Measurements from ENCODE around the gene ARCN1.
"Not testable (repeated sequence)": the region's sequence is repeated elsewhere in the genome, so short reads cannot be mapped to it uniquely, and the experiment has no call there.

The ARCN1 gene

DNA sequence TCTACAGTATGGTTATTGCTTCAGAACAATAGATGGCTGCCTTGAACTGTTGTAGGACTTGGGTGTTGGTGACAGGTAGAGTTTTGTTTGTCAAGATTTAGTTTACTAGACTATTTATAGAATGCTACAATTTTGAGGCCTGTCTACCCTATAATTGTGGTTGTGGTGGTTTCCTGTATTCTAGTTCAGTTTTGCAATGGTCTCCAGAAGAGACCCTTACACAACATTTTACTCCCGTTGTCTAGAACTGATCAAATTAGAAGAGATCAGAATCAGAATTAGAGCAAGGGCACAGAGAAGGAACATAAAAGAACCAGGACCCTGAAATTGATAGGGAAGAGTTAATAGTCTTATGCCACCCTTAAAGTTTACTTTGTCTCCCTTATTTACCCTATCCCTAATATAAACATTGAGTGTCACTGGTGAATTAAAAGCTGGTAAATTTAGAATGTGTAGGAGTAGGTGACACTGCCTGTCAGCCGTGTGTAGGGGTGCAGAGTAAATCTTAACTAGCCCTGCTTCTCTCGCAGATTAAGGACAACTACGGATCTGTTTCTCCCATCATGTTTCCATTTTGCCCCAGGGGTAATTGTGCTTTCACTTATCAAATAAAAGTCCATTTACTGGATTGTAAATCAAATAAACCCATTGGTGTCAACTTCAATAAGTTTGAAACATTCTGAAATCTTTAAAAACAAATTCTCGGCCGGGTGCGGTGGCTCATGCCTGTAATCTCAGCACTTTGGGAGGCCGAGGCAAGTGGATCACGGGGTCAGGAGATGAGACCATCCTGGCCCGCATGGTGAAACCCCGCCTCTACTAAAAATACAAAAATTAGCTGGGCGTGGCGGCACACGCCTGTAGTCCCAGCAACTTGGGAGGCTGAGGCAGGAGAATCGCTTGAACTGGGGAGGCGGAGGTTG is 24.3 kb downstream of the ARCN1 start:
- no peaks in the 10 kb centered on the region for H3K79me1 ChIP-seq (ENCODE audit: low read depth, low read length)
- H4K8ac ChIP-seq (ENCODE audit: low read depth, low read length) = no peak overlapping the region
- no peak overlapping the region for H3K27ac ChIP-seq (replicated peaks; ENCODE audit: low read length)

DNA sequence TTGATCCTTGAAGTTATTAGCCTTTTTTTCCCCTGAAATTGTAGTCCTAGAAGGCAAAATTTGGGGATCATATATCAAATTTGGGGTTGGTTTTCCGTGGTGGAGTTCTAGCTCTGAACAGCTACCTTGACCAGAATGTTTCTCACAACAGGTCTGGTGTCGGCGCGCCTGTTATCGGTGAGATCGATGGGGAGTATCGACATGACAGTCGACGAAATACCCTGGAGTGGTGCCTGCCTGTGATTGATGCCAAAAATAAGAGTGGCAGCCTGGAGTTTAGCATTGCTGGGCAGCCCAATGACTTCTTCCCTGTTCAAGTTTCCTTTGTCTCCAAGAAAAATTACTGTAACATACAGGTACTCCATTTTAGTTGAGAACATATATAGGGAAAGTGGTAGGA is 25.3 kb downstream of the ARCN1 start:
- no peak overlapping the region for H2BK120ac ChIP-seq (ENCODE audit: low read depth, low read length)
- DNase-seq (ENCODE audit: low spot score) = no peak
- H4K91ac ChIP-seq (ENCODE audit: low read depth, low read length, poor library complexity) = no peak overlapping the region
- no peak overlapping the region for H3K27ac ChIP-seq (replicated peaks; ENCODE audit: low read length)
- no peaks in the 10 kb centered on the region for H3K27me3 ChIP-seq (ENCODE audit: control insufficient read depth in 3 of 3, insufficient read depth in 3 of 3, low read depth in 1 of 3, low read length in 3 of 3)
- no peak overlapping the region for H3K9ac ChIP-seq (ENCODE audit: low read depth, low read length, poor library complexity)
- H2AFZ ChIP-seq (ENCODE audit: low read length) = no peak overlapping the region
- peaks cover 35 to 98% of the 10 kb centered on the region in 2 donors for H3K36me3 ChIP-seq (replicated peaks in 1 of 2; ENCODE audit: control insufficient read depth in 2 of 2, insufficient read depth in 2 of 2, low read length in 2 of 2)
- H3K79me1 ChIP-seq (ENCODE audit: low read depth, low read length) = no peaks in the 10 kb centered on the region
- no peak overlapping the region for H2AK5ac ChIP-seq (ENCODE audit: low read depth, low read length)
- H3K23ac ChIP-seq (ENCODE audit: low read depth, low read length, poor library complexity) = no peak overlapping the region
- no peak overlapping the region for H3K4ac ChIP-seq (ENCODE audit: low read length)
- H3K18ac ChIP-seq (ENCODE audit: low read length) = no peak overlapping the region
- H2BK15ac ChIP-seq (ENCODE audit: low read length) = no peak overlapping the region
- no peak overlapping the region for H2BK5ac ChIP-seq (ENCODE audit: low read length)
- no peaks in the 10 kb centered on the region for H3K4me1 ChIP-seq (ENCODE audit: control insufficient read depth in 2 of 2, insufficient read depth in 1 of 2, low read depth in 1 of 2, low read length in 2 of 2)
- no peak overlapping the region for H3K14ac ChIP-seq (ENCODE audit: low read length)
- H2BK12ac ChIP-seq (ENCODE audit: low read length) = no peak overlapping the region
- no peak overlapping the region for H4K8ac ChIP-seq (ENCODE audit: low read depth, low read length)
- H3K4me3 ChIP-seq (ENCODE audit: low read length in 2 of 2) = no peak overlapping the region
- no peak overlapping the region for H3K4me2 ChIP-seq (ENCODE audit: insufficient read depth, low read length, poor library complexity, severe bottlenecking)
- H3K9me3 ChIP-seq (replicated peaks in 1 of 2; ENCODE audit: control insufficient read depth in 2 of 2, insufficient read depth in 1 of 2, low read depth in 1 of 2, low read length in 2 of 2) = no peaks in the 10 kb centered on the region
- WGBS, 2 donors (ENCODE audit: extremely low coverage in 2 of 2, insufficient read length in 2 of 2, insufficient replicate concordance in 1 of 2) = no CpG with 5 or more reads among the region's 9 CpGs

More for the DNA sequence above, 24.3 kb downstream of the ARCN1 start:
- Histone ChIP-seq H2BK5ac (ENCODE audit: low read length) (no peak overlapping the region), H2AFZ (ENCODE audit: low read length) (no peak overlapping the region), H3K23ac (ENCODE audit: low read depth, low read length, poor library complexity) (no peak overlapping the region), H3K36me3 (replicated peaks in 1 of 2; ENCODE audit: control insufficient read depth in 2 of 2, insufficient read depth in 2 of 2, low read length in 2 of 2) (peaks cover 28 to 98% of the 10 kb centered on the region in 2 donors), H3K9me3 (replicated peaks in 1 of 2; ENCODE audit: control insufficient read depth in 2 of 2, insufficient read depth in 1 of 2, low read depth in 1 of 2, low read length in 2 of 2) (no peaks in the 10 kb centered on the region), H2BK15ac (ENCODE audit: low read length) (no peak overlapping the region), H3K4ac (ENCODE audit: low read length) (no peak overlapping the region), H3K27me3 (ENCODE audit: control insufficient read depth in 3 of 3, insufficient read depth in 3 of 3, low read depth in 1 of 3, low read length in 3 of 3) (no peaks in the 10 kb centered on the region), H2BK12ac (ENCODE audit: low read length) (no peak overlapping the region), H2AK5ac (ENCODE audit: low read depth, low read length) (no peak overlapping the region), H3K14ac (ENCODE audit: low read length) (no peak overlapping the region), H3K4me2 (ENCODE audit: insufficient read depth, low read length, poor library complexity, severe bottlenecking) (no peak overlapping the region), H2BK120ac (ENCODE audit: low read depth, low read length) (no peak overlapping the region), H3K4me3 (ENCODE audit: low read length in 2 of 2) (no peak overlapping the region), H3K18ac (ENCODE audit: low read length) (no peak overlapping the region), H3K4me1 (ENCODE audit: control insufficient read depth in 2 of 2, insufficient read depth in 1 of 2, low read depth in 1 of 2, low read length in 2 of 2) (no peaks in the 10 kb centered on the region), H3K9ac (ENCODE audit: low read depth, low read length, poor library complexity) (no peak overlapping the region), H4K91ac (ENCODE audit: low read depth, low read length, poor library complexity) (no peak overlapping the region)
- DNase-seq (ENCODE audit: low spot score) = no peak
- WGBS, 2 donors (ENCODE audit: extremely low coverage in 2 of 2, insufficient read length in 2 of 2, insufficient replicate concordance in 1 of 2) = no CpG with 5 or more reads among the region's 16 CpGs

DNA sequence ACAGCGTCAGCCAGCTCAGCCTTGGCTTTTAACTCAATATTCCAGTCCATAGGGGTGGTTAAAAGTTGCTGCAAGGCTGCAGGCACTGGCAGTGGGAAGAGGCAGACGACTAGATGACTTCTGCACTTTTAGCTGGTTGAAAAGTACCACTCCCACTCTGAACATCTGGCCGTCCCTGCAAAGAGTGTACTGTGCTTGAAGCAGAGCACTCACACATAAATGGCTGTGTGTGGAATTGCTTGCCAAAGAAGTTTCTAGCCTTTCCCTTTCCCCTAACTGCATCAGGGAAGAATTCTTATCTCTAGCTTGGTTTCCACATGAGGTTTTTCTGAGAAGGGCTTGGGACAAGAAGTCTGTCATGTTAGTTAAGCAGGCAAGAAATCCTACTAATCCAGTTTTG is 30.1 kb downstream of the ARCN1 start:
- no peak overlapping the region for H3K23ac ChIP-seq (ENCODE audit: low read depth, low read length, poor library complexity)
- H2AK5ac ChIP-seq (ENCODE audit: low read depth, low read length) = no peak overlapping the region
- H3K18ac ChIP-seq (ENCODE audit: low read length) = no peak overlapping the region
- H3K4ac ChIP-seq (ENCODE audit: low read length) = no peak overlapping the region
- no peak for DNase-seq (ENCODE audit: low spot score)
- H2BK5ac ChIP-seq (ENCODE audit: low read length) = no peak overlapping the region
- no peak overlapping the region for H3K9ac ChIP-seq (ENCODE audit: low read depth, low read length, poor library complexity)
- H2BK120ac ChIP-seq (ENCODE audit: low read depth, low read length) = no peak overlapping the region
- H3K4me2 ChIP-seq (ENCODE audit: insufficient read depth, low read length, poor library complexity, severe bottlenecking) = no peak overlapping the region
- no peaks in the 10 kb centered on the region for H3K79me1 ChIP-seq (ENCODE audit: low read depth, low read length)
- no peak overlapping the region for H4K91ac ChIP-seq (ENCODE audit: low read depth, low read length, poor library complexity)
- H3K14ac ChIP-seq (ENCODE audit: low read length) = no peak overlapping the region
- H3K27me3 ChIP-seq (ENCODE audit: control insufficient read depth in 3 of 3, insufficient read depth in 3 of 3, low read depth in 1 of 3, low read length in 3 of 3) = no peaks in the 10 kb centered on the region
- no peaks in the 10 kb centered on the region for H3K9me3 ChIP-seq (replicated peaks in 1 of 2; ENCODE audit: control insufficient read depth in 2 of 2, insufficient read depth in 1 of 2, low read depth in 1 of 2, low read length in 2 of 2)
- H3K27ac ChIP-seq (replicated peaks; ENCODE audit: low read length) = no peak overlapping the region
- H2BK12ac ChIP-seq (ENCODE audit: low read length) = no peak overlapping the region
- no peak overlapping the region for H2AFZ ChIP-seq (ENCODE audit: low read length)
- peaks cover 16 to 60% of the 10 kb centered on the region in 2 donors for H3K36me3 ChIP-seq (replicated peaks in 1 of 2; ENCODE audit: control insufficient read depth in 2 of 2, insufficient read depth in 2 of 2, low read length in 2 of 2)
- WGBS, 2 donors (ENCODE audit: extremely low coverage in 2 of 2, insufficient read length in 2 of 2, insufficient replicate concordance in 1 of 2) = no CpG with 5 or more reads among the region's 3 CpGs
- no peak overlapping the region for H3K4me3 ChIP-seq (ENCODE audit: low read length in 2 of 2)
- H3K4me1 ChIP-seq (ENCODE audit: control insufficient read depth in 2 of 2, insufficient read depth in 1 of 2, low read depth in 1 of 2, low read length in 2 of 2) = peaks cover 20 to 24% of the 10 kb centered on the region in 2 donors
- H2BK15ac ChIP-seq (ENCODE audit: low read length) = no peak overlapping the region
- H4K8ac ChIP-seq (ENCODE audit: low read depth, low read length) = no peak overlapping the region

DNA sequence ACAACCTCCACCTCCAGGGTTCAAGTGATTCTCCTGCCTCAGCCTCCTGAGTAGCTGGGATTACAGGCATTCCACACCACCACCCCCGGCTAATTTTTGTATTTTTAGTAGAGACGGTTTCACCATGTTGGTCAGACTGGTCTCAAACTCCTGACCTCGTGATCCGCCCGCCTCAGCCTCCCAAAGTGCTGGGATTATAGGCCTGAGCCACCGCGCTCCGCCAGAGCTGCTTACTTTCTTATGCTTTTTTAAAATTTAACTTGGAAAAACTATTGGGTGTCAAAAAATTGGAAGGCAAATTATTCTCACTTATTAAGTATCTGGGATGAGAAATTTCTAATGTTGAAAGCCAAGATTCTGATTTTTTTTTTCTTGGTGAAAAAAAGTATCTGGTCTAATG is 31.5 kb downstream of the ARCN1 start:
- Histone ChIP-seq H3K4me1 (ENCODE audit: control insufficient read depth in 2 of 2, insufficient read depth in 1 of 2, low read depth in 1 of 2, low read length in 2 of 2) (peaks cover 22 to 24% of the 10 kb centered on the region in 2 donors), H3K27me3 (ENCODE audit: control insufficient read depth in 3 of 3, insufficient read depth in 3 of 3, low read depth in 1 of 3, low read length in 3 of 3) (peaks cover 0 to 12% (median 10%) of the 10 kb centered on the region in 3 experiments), H3K36me3 (replicated peaks in 1 of 2; ENCODE audit: control insufficient read depth in 2 of 2, insufficient read depth in 2 of 2, low read length in 2 of 2) (peaks cover 13 to 46% of the 10 kb centered on the region in 2 donors)
- not testable (repeated sequence) for H2BK15ac ChIP-seq (ENCODE audit: low read length); H3K27ac ChIP-seq (replicated peaks; ENCODE audit: low read length); H3K79me1 ChIP-seq (ENCODE audit: low read depth, low read length); H2BK12ac ChIP-seq (ENCODE audit: low read length); H3K23ac ChIP-seq (ENCODE audit: low read depth, low read length, poor library complexity); H3K14ac ChIP-seq (ENCODE audit: low read length); H3K4me2 ChIP-seq (ENCODE audit: insufficient read depth, low read length, poor library complexity, severe bottlenecking); H3K4ac ChIP-seq (ENCODE audit: low read length); H3K4me3 ChIP-seq (ENCODE audit: low read length in 2 of 2); DNase-seq (ENCODE audit: low spot score); H4K91ac ChIP-seq (ENCODE audit: low read depth, low read length, poor library complexity); H3K9ac ChIP-seq (ENCODE audit: low read depth, low read length, poor library complexity); H2BK120ac ChIP-seq (ENCODE audit: low read depth, low read length); H2BK5ac ChIP-seq (ENCODE audit: low read length); H2AFZ ChIP-seq (ENCODE audit: low read length); H3K9me3 ChIP-seq (replicated peaks in 1 of 2; ENCODE audit: control insufficient read depth in 2 of 2, insufficient read depth in 1 of 2, low read depth in 1 of 2, low read length in 2 of 2); H2AK5ac ChIP-seq (ENCODE audit: low read depth, low read length); H4K8ac ChIP-seq (ENCODE audit: low read depth, low read length); H3K18ac ChIP-seq (ENCODE audit: low read length)
- WGBS, 2 donors (ENCODE audit: extremely low coverage in 2 of 2, insufficient read length in 2 of 2, insufficient replicate concordance in 1 of 2) = no CpG with 5 or more reads among the region's 8 CpGs

Measured in neuronal stem cell (in vitro differentiated cells).